ENCODE measurements around the gene ESPN.

GRCh38 chr1:6461538-6462411 is 37.2 kb downstream of the ESPN start:
- TF ChIP-seq CTCF (IDR thresholded peaks at IDR 0.05) (no peak), POLR2A (IDR thresholded peaks at IDR 0.05) (no peak)

Data from esophagus squamous epithelium (tissue), 4 donors.